Skeletal muscle cell (primary cell): Measurements from ENCODE around the gene KLK10.

ENCODE experiments used
- DNase-seq: peaks from one replicate; pipeline ENCODE4 v3.0.0-alpha.2; 2010; ENCODE audit warnings: low read depth
- H3K4me3 ChIP-seq: 2 replicates; pipeline ENCODE4 v1.5.1; 2011; ENCODE audit warnings: low read depth, mild to moderate bottlenecking, control low read depth, low read length, moderate library complexity

Gene KLK10

DNA sequence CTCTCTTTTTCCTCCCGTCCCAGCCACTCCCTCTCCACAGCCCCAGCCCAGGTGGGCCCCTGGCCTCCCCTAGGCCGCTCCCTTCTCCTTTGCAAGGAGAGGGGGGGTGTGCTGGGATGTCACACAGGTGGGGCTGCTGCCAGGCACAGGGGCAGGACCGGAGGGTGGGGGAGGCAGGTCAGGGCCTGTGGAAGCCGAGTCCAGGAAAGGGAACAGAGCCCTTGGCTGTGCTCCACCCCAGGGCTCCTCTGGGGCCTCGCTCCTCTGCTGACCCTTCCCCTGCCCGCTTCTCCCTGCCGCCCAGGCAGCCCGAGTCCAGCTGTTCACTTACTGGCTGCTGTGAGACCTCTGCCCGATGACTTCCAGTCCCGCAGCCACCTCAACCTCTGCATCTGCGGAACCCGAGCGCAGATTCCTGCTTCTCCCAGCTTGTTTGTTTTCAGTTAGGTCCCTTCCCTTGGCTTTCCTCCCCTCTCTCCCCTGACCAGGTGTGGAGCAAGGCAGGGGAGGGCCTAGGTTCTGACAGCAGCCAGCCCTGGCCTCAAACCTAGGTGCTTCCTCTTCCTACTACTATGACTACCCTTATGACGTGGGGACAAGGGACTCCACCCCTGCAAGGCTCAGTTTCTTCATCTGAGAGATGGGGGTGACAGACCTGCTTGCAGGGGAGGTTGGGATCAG, 7.8 kb upstream of the KLK10 start:
- DNase-seq, result no peak
- no peak overlapping the region for H3K4me3 ChIP-seq

DNA sequence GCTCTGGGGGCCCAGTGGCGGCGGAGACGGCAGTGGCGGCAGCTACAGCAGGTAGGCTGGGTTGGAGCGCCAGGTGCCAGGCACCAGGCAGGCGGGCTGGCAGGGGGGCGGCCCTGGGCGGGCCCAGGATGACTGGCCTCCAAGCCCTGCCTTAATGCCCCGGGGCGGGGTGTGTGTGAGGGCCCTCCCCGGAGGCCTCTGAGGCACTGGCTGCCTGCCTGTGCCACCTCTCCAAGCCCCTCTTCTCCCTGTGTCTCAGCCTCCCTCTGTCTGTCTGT, 7.0 kb upstream of the KLK10 start, which contains the start of gene KLK11:
TSS of gene KLK11 (minus strand) at position 63 of the 278 bp plus-strand sequence. CDS start 985 bp downstream, outside the sequence.
- no peak within 1 kb of the TSS for H3K4me3 ChIP-seq
- DNase-seq, result no peak

DNA sequence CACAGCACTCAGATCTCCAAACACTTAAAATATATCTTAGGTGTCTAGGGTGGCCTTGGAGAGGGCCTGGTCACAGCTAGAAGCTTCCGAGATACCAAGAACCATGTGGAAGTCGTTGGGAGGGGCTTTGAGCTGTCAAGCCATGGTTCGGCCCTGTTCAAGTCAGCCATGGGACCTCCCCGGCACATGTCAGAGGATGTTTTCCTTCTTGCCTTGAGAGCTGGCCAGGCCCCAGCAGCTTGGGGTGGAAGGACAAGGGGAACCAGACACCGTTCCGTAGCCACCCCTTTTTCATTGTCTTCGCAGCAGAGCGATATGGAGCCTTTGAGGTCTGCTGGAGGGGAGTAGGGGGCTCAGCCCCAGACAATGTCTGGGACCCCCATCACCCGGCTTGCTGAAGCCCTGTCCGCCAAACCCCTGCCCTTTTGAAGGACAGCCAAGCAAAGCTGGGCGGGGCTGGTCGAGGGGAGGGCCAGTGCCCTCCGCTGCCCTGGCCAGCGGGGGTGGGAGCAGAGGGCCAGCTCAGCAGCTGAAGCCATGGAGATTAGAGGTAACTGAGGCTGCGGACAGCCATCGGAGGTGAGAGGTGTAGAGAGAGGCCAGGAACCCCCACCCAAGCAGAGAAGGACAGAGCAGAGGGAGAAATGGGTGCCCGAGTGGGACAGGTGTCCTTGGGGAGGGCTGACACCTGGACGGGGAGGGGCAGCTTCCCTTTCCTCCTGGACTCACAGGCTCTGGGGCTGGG, 6.5 kb upstream of the KLK10 start:
- H3K4me3 ChIP-seq, result no peak overlapping the region
- no peak for DNase-seq

DNA sequence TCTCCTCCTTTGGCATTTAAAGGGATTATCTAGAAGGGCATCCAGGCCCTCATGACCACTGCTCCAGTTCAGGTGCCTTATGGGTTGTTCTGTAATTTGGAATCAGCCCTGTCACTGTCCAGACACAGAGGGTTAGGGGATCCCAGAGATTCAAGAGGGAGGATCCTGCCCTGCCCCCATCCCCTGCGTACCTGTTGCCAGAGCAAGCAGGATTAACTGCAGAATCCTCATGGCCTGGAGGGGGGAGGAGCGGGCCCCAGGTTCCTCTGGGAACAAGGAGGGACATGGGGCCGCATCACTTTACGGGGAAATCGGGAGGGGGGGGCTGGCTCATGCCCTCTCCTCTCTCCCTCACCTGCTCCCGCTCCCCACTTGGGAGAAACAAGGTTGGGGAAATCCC, 5.9 kb upstream of the KLK10 start:
- H3K4me3 ChIP-seq, result no peak overlapping the region
- DNase-seq, result no peak

DNA sequence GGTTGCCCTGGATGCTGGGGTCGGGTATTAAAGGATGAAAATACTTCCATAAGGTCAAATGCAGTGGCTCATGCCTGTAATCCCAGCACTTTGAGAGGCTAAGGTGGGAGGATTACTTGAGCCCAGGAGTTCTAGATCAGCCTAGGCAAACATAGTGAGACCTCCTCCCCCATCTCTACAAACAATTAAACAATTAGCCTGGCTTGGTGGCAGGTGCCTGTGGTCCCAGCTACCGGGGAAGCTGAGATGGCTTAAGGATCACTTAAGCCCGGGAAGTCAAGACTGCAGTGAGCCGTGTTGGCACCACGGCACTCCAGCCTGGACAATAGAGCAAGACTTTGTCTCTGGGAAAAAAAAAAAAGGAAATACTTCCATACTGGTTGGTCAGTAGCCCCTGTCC, 5.4 kb upstream of the KLK10 start:
- no peak for DNase-seq

DNA sequence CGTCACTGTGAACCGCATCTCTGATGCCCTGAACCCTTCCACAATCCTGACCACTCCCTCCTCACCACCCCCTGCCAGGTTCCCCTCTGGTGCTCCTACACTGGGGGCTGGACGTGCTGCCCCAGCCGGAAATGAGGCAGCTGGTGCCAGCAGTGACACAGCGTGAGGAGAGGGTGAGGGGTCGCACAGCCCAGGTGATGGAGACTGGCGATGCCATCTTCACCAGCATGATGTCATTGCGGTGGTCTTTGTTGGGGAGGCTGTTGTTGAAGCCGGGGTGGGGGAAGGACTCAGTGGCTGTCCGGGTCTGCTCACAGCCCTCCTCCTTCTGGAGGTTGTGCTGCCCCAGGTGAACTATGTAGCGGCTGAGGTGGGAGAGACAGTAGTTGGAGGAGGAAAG, 4.4 kb upstream of the KLK10 start:
- no peak for DNase-seq
- no peak overlapping the region for H3K4me3 ChIP-seq

More for the DNA sequence above, 5.4 kb upstream of the KLK10 start:
- H3K4me3 ChIP-seq, result no peak overlapping the region

DNA sequence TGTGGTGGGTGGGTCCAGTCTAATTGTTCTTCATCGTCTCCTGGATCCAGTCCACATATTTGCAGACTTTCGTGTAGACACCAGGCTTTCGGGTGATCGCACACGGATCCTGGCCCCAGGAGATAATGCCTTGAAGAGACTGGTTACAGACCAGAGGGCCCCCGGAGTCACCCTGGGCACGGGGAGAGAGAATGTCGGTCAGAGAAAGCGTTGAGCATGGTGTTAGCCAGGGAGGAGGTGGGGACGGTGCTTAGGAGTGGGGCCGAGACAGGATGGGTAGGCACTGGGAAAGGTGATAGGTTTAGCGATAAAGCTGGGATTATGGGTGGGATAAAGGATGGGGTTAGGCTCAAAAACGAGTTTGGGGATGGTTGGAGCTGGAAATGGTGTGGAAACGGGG, 3.0 kb upstream of the KLK10 start:
- no peak for DNase-seq
- no peak overlapping the region for H3K4me3 ChIP-seq

DNA sequence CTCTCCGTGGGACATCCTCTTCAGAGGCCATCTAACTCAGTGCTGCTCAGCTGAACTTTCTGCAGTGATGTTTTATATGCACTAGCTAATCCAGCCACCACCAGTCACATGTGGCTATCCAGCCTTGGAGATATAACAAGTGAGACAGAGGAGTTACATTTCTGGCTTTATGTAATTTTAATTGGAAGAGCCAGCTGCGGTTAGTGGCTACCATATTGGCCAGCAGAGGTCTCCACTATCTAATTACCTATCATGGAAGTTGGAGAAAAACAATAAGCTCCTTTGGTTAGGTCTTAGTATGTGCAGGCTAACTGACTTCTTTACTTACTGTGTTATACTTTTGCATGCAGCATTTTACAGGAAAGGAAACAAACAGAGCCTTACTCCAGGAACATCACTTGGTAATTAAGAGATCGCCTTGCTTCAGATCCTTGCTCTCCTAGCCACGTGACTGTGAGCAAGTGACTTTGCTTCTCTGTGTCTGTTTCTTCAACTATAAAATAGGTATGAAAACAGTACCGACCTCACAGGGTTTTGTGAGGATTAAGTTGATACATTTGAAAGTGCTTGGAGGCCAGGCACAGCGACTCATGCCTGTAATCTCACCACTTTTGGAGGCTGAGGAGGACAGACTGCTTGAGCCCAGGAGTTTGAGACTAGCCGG, 1.6 kb upstream of the KLK10 start:
- H3K4me3 ChIP-seq, result no peak overlapping the region
- peak; percentile 5 for DNase-seq

DNA sequence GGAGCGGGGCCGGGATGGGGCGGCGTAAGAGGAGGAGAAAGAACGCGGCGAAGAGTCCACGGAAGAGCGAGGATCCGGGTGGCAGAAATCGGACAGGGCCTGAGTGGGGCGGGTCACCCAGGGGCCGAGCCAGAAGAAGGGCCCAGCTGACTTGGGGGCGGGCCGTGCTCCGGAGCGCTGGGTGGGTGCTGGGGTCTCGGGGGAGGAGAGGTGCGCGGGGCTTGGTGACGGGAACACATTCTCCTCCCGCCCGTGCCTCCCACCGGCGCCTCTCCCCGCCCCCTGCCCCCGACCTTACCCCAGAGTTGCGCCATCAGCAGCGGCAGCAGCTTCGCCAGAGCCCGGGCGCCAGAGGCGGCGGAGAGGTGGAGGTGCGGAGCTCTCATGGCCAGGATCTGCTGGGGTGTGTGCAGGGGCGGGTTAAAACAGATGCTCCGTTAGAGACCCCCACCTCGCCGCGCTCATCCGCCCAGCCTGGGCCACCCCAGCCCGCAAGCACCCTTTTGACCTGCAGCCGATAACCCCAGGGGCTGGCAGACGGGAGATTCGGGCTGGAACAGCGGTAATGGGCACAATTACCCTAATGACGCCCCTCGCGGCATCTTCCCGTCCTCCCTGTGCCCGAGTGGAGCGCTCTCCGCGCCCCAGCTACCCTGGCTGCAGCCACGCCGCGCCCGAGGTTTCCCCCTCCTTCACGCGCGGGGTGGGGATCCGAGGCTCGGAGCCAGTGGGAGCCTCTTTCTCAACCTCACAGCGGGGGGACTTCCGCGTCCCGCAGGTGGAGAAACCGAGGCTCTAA, 565 bp downstream of the KLK10 start:
- no peak for DNase-seq
- H3K4me3 ChIP-seq, result no peak overlapping the region

DNA sequence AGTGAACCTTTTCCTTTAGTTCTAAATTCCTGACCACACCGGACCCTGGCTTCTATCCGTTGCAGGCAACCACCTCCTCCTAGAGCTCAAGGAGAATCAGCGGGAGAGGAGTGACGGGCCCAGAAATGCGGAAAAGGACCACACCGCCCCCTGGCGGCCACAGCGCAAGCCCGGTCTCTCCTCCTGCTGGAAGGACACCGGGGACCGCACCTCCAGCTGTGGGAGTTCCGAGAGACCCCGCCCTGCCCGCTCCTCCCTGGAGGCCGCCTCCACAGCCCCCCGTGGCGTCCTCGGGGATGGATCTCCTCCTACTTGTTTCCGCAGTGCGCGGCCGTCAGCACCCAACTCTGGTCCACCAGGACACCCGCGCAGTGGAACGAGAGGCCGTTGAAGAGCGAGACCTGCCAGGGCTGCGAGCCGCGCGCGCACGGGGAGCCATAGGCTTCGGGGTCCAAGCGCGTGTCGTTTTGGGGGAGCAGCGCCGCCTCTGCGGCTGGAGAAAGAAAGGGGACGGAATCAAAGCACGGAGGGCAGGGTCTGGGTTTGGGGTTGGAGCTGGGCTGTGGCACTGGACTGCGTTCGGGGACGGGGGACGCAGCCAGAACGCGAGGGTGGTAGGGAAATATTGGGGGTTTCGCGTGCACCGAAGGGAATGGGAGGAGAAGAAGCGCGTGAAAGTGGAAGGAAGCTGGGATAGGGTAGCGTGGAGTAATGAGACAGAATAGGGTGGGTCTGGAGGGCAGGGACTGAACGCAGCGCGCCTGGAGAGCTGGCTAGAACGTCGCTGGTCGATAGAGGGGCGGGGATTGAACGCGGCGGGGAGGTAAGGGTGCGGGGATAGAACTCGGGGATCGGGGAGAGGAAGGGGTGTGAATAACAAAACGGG, 2.5 kb downstream of the KLK10 start:
- DNase-seq, result no peak
- peak overlapping the region; percentile 17 for H3K4me3 ChIP-seq

DNA sequence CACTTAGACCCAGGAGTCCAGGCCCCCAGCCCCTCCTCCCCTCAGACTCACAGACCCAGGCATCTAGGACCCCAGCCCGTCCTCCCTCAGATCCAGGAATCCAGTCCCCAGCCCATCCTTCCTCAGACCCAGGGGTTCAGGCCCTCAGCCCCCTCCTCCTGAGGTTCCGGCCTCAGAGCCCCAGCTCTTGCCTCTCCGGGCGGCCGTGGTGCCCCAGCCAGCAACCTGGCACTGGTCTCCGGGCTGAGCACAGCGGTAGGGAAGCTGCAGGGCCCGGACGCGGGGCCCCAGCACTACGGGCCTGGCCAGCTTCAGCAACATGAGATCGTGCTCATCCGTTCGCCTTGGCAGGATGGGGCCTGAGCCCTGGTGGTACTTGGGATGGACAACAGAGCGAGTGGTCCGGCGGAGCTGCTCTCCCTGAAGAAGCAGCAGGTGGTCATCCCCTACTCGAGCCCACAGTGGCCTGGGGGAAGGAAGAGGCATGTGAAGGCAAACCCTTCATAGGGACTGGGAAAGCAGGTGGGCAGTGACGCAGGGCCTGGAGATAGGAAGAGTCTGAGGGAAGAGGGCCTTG, 3.7 kb downstream of the KLK10 start:
- H3K4me3 ChIP-seq, result no peak overlapping the region
- no peak for DNase-seq

DNA sequence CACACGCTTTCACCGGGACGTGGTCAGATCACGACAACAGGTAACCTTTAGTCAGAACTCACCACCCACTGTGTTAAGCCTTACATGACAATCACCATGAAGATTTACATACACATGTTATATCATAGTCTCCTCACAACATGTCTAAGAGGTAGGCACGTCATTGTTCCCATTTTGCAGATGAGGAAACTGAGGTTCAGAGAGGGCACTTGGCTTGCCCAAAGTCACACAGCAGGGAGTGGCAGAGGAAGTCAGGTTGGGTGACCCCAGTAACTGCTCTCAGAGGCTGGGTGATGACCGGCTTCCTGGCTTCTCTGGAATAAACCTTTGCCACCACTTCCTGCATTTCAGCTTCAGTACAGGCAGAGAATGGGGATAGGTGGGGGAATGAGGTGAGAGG, 5.3 kb downstream of the KLK10 start:
- no peak for DNase-seq
- H3K4me3 ChIP-seq, result no peak overlapping the region

DNA sequence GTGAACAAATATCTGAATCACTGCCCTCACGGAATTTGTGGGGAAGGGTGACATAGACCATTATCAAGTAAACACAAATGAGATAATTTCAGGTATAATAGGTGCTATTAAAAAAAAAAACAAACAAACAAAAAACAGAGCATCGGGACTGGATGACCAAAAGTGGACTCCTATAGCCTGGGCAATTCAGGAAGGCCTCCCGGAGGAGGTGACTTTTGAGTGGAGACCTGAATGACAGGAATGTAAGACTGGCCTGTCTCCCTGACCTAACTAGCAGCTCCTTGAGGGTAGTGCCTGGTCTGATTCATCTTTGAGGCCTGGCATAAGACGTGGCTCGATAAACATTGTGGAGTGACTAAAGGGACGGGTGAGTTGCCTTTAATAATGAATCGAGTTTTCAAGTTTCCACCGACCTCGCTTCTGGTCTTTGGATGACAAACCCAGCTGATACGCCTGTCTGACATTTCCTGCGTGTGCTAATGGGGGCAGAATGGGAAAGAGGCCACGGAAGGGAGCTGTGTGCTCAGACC, 6.8 kb downstream of the KLK10 start:
- DNase-seq, result no peak
- H3K4me3 ChIP-seq, result no peak overlapping the region

DNA sequence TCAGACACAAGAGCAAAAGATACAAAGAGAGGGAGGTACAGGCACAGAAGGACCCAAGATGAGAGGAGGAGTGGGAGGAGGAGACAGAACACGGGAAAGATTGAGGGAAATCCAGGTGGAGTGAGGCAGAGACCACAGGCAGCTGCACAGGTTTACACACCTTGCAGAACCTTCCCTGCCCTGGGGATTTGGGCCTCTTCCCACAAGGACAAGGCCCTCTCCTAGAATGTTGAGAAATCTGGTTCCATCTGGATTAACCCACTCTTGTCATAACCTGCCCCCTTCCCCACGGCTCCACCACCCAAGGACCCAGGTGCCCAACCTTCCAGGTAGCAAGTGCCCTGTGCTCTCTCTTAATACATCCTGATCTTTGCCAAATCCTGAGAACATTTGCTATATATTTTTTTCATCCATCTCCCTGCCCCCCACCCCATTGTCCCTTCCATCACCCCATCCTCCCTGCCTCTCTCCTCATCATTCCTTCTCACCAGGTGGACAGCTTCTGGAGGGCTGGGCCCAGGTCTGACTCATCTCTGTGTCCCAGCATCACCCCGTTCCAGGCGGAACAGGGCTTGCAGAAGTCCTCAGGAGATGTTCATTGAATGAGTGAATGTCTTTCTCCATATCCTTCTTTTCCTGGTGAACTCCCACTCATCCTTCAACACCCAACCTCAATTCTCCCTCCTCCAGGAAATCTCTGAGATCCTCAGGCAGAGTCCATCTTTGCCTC, 9.3 kb downstream of the KLK10 start:
- no peak overlapping the region for H3K4me3 ChIP-seq
- no peak for DNase-seq

DNA sequence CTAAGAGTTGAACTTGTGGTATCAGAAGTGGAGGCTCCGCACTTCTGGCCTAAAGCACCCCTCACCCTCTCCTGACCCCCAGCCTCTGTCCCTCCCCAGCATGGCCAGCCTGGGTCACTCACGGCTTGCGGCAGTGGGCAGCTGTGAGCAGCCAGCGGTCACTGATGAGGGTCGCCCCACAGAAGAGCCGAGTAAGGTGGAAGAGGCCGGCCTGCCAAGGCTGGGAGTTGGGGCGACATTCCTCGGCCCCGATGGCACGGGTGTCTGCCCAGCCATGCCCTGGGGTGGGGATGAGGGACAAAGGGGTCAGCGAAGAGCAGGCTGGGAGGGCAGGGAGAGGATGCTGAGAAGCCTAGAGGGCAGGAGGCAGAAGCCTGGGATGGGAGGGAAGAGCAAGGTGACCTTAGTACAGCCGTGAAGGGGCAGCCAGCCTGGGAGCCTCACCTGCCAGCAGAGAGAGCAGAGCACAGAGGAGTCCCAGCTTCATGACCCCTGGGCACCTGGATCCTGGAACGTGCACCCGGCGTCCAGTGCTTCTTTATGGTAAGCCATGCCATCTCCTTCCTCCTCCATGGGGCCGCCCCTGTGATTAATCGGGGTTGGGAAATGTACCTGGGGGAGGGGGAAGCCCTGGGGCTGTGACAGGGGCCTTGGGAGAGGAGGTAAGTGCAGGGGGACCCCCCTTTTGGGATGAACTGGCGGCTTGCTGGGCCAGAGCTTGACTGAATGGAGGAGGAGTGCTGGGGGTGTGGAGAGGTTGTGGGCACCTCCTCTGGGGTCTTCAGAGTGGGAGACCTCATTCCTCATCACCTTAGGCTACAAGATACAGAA, 10.2 kb downstream of the KLK10 start:
- DNase-seq, result no peak
- H3K4me3 ChIP-seq, result no peak overlapping the region

DNA sequence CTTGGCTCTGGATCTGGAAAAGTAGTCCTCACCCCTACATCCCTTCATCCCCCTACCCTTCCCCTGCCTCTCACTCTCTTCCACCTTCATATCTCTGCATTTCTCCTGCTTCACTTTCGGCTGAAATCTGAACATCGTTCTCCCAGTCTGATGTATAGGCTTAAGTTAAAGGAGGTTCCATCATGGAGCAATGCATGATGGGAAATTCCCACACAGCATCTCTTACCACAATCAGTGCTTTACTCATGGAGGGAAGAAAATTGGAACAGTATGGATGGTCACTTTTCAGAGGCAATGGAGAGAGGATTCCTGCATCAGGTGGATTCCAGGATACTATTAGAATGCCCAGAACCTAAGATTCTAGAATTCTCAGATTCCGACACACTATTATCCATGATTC, 12.0 kb downstream of the KLK10 start:
- no peak for DNase-seq
- H3K4me3 ChIP-seq, result no peak overlapping the region

DNA sequence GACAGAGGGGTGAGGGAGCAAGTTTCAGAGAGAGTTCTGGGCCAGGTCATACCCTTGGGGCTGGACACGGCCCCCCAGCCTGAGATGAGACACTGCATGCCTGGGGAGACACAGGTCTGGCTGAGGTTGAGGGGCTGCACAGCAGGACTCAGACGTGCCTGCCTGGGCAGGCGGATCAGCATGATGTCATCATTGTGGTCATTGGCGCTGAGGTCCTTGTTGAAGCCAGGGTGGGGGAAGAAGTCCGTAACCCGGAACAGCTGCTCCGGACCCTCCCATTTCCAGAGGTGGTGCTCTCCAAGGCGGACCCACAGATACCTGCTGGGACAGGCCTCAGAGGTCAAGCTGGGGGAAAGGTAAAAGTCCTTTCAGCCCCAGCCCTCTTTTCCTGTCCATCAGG, 13.1 kb downstream of the KLK10 start:
- DNase-seq, result no peak

More for the DNA sequence above, 13.1 kb downstream of the KLK10 start:
- no peak overlapping the region for H3K4me3 ChIP-seq
